ENCODE data around the gene EPB42.

EPB42 gene

GRCh38 chr15:43196760-43197548 lies 23.9 kb downstream of the EPB42 start:
- Histone ChIP-seq H3K9me3 (ENCODE audit: insufficient read depth, low read length) (no peaks in the 10 kb centered on the region), H3K4me2 (ENCODE audit: low read length) (no peak overlapping the region), H3K9ac (ENCODE audit: low read length) (no peak overlapping the region), H3K27me3 (ENCODE audit: low read depth, low read length) (no peaks in the 10 kb centered on the region), H3K27ac (ENCODE audit: low read length) (no peak overlapping the region), H3K79me2 (ENCODE audit: low read length) (no peaks in the 10 kb centered on the region), H3K36me3 (replicated peaks; ENCODE audit: low read depth, low read length) (peaks cover 26% of the 10 kb centered on the region), H2AFZ (ENCODE audit: low read depth, low read length) (no peak overlapping the region), H3K4me3 (ENCODE audit: low read length) (no peak overlapping the region), H3K4me1 (ENCODE audit: low read length) (peaks cover 15% of the 10 kb centered on the region), H4K20me1 (ENCODE audit: insufficient read depth, low read length) (no peaks in the 10 kb centered on the region)
- TF ChIP-seq, protein P1, sequence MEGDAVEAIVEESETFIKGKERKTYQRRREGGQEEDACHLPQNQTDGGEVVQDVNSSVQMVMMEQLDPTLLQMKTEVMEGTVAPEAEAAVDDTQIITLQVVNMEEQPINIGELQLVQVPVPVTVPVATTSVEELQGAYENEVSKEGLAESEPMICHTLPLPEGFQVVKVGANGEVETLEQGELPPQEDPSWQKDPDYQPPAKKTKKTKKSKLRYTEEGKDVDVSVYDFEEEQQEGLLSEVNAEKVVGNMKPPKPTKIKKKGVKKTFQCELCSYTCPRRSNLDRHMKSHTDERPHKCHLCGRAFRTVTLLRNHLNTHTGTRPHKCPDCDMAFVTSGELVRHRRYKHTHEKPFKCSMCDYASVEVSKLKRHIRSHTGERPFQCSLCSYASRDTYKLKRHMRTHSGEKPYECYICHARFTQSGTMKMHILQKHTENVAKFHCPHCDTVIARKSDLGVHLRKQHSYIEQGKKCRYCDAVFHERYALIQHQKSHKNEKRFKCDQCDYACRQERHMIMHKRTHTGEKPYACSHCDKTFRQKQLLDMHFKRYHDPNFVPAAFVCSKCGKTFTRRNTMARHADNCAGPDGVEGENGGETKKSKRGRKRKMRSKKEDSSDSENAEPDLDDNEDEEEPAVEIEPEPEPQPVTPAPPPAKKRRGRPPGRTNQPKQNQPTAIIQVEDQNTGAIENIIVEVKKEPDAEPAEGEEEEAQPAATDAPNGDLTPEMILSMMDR (IDR thresholded peaks at IDR 0.05; ENCODE audit: low read depth, low read length): no peak
- TF ChIP-seq EZH2phosphoT487 (IDR thresholded peaks at IDR 0.05; ENCODE audit: low read depth): no peak

GRCh38 chr15:43194795-43195194 lies 26.0 kb downstream of the EPB42 start:
- H3K9me3 ChIP-seq (ENCODE audit: insufficient read depth, low read length): no peaks in the 10 kb centered on the region
- H3K4me2 ChIP-seq (ENCODE audit: low read length): no peak overlapping the region
- peaks cover 36% of the 10 kb centered on the region for H3K36me3 ChIP-seq (replicated peaks; ENCODE audit: low read depth, low read length)
- no peak overlapping the region for H3K9ac ChIP-seq (ENCODE audit: low read length)
- no peak overlapping the region for H2AFZ ChIP-seq (ENCODE audit: low read depth, low read length)
- no peaks in the 10 kb centered on the region for H3K79me2 ChIP-seq (ENCODE audit: low read length)
- TF ChIP-seq, protein P1 (IDR thresholded peaks at IDR 0.05; ENCODE audit: low read depth, low read length): no peak
- no peak for TF ChIP-seq EZH2phosphoT487 (IDR thresholded peaks at IDR 0.05; ENCODE audit: low read depth)
- no peaks in the 10 kb centered on the region for H4K20me1 ChIP-seq (ENCODE audit: insufficient read depth, low read length)
- H3K4me3 ChIP-seq (ENCODE audit: low read length): no peak overlapping the region
- H3K27me3 ChIP-seq (ENCODE audit: low read depth, low read length): no peaks in the 10 kb centered on the region
- no peak overlapping the region for H3K27ac ChIP-seq (ENCODE audit: low read length)
- peaks cover 19% of the 10 kb centered on the region for H3K4me1 ChIP-seq (ENCODE audit: low read length)

DNA sequence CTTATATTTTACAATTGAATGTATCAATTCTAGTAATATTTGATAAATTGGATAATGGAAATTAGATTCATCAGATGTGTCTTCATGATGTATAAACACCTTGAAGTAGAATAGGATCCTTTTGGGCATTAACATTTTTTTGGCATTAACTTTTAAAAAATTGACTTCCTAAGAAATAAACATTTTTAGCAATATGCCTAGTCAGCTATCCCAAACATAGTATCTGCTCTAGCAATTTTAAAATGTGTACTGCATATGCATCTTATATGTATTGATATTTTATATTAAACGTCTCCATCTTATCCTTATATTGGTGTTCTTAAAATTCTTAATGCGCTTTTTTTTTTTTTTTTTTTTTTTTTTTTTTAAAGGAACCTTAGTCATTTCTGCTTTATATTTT lies 27.1 kb downstream of the EPB42 start:
- H4K20me1 ChIP-seq (ENCODE audit: insufficient read depth, low read length): no peaks in the 10 kb centered on the region
- H3K4me1 ChIP-seq (ENCODE audit: low read length): peaks cover 19% of the 10 kb centered on the region
- TF ChIP-seq, protein P1 (IDR thresholded peaks at IDR 0.05; ENCODE audit: low read depth, low read length): no peak
- TF ChIP-seq EZH2phosphoT487 (IDR thresholded peaks at IDR 0.05; ENCODE audit: low read depth): no peak
- no peak overlapping the region for H3K9ac ChIP-seq (ENCODE audit: low read length)
- H2AFZ ChIP-seq (ENCODE audit: low read depth, low read length): no peak overlapping the region
- H3K27ac ChIP-seq (ENCODE audit: low read length): no peak overlapping the region
- H3K4me3 ChIP-seq (ENCODE audit: low read length): no peak overlapping the region
- H3K79me2 ChIP-seq (ENCODE audit: low read length): no peaks in the 10 kb centered on the region
- H3K27me3 ChIP-seq (ENCODE audit: low read depth, low read length): no peaks in the 10 kb centered on the region
- H3K4me2 ChIP-seq (ENCODE audit: low read length): no peak overlapping the region
- peaks cover 36% of the 10 kb centered on the region for H3K36me3 ChIP-seq (replicated peaks; ENCODE audit: low read depth, low read length)
- no peaks in the 10 kb centered on the region for H3K9me3 ChIP-seq (ENCODE audit: insufficient read depth, low read length)

- no peak overlapping the region for H3K27ac ChIP-seq (ENCODE audit: low read length)
- H4K20me1 ChIP-seq (ENCODE audit: insufficient read depth, low read length): no peaks in the 10 kb centered on the region
- no peaks in the 10 kb centered on the region for H3K27me3 ChIP-seq (ENCODE audit: low read depth, low read length)
- TF ChIP-seq, protein P1 (IDR thresholded peaks at IDR 0.05; ENCODE audit: low read depth, low read length): no peak
- no peak for TF ChIP-seq EZH2phosphoT487 (IDR thresholded peaks at IDR 0.05; ENCODE audit: low read depth)
- no peak overlapping the region for H3K4me2 ChIP-seq (ENCODE audit: low read length)
- H3K4me1 ChIP-seq (ENCODE audit: low read length): peaks cover 24% of the 10 kb centered on the region
- no peak overlapping the region for H3K9ac ChIP-seq (ENCODE audit: low read length)
- peaks cover 11% of the 10 kb centered on the region for H3K79me2 ChIP-seq (ENCODE audit: low read length)
- no peak overlapping the region for H3K4me3 ChIP-seq (ENCODE audit: low read length)
- peaks cover 30% of the 10 kb centered on the region for H3K36me3 ChIP-seq (replicated peaks; ENCODE audit: low read depth, low read length)
- no peak overlapping the region for H2AFZ ChIP-seq (ENCODE audit: low read depth, low read length)
- H3K9me3 ChIP-seq (ENCODE audit: insufficient read depth, low read length): no peaks in the 10 kb centered on the region
Measured at GRCh38 chr15:43190178-43190577, 30.6 kb downstream of the EPB42 start.

Data from OCI-LY3 (cell line).